H9 (cell line): ENCODE results near the gene SRGAP1. TPM values are rescaled to one million over a fixed set of nuclear protein-coding genes. Genes with fewer than 3 reads are reported as not detected.

Experiments
- DNase-seq: peaks from one replicate; pipeline ENCODE4 v3.0.0-alpha.2; 2017
- H2AFZ ChIP-seq: one replicate; pipeline ENCODE4 v1.6.1; 2013; ENCODE audit warnings: mild to moderate bottlenecking, low read length, control low read depth, moderate library complexity
- H2AK5ac ChIP-seq: 2 replicates; pipeline ENCODE4 v1.6.1; 2013; ENCODE audit warnings: low read length, control low read depth, mixed read lengths; ENCODE audit not compliant: insufficient read length
- H2BK120ac ChIP-seq: one replicate; pipeline ENCODE4 v1.6.1; 2013; ENCODE audit warnings: low read depth, mild to moderate bottlenecking, low read length, control low read depth, inconsistent platforms; ENCODE audit not compliant: poor library complexity, severe bottlenecking
- H2BK12ac ChIP-seq: 2 replicates; pipeline ENCODE4 v1.6.1; 2013; ENCODE audit warnings: low read length, control low read depth, mixed read lengths, low read depth; ENCODE audit not compliant: insufficient read length
- H2BK15ac ChIP-seq: 2 replicates; pipeline ENCODE4 v1.6.1; 2013; ENCODE audit warnings: low read depth, low read length, control low read depth
- H2BK20ac ChIP-seq: one replicate; pipeline ENCODE4 v1.6.1; 2013; ENCODE audit warnings: low read depth, mild to moderate bottlenecking, low read length, control low read depth, inconsistent platforms; ENCODE audit not compliant: poor library complexity, severe bottlenecking
- H2BK5ac ChIP-seq: 2 replicates; pipeline ENCODE4 v1.6.1; 2013; ENCODE audit warnings: low read length, control low read depth, mixed read lengths; ENCODE audit not compliant: insufficient read length
- H3K14ac ChIP-seq: 2 replicates; pipeline ENCODE4 v1.6.1; 2013; ENCODE audit warnings: low read length, control low read depth; ENCODE audit not compliant: insufficient read depth
- H3K18ac ChIP-seq: 2 replicates; pipeline ENCODE4 v1.6.1; 2013; ENCODE audit warnings: low read depth, mild to moderate bottlenecking, mixed read lengths, low read length, control low read depth; ENCODE audit not compliant: insufficient read length
- H3K23ac ChIP-seq: 2 replicates; pipeline ENCODE4 v1.6.1; 2013; ENCODE audit warnings: low read length, control low read depth, mixed read lengths, low read depth; ENCODE audit not compliant: insufficient read length
- H3K23me2 ChIP-seq: 2 replicates; pipeline ENCODE4 v1.6.1; 2013; ENCODE audit warnings: low read depth, mild to moderate bottlenecking, mixed read lengths, low read length, control low read depth; ENCODE audit not compliant: insufficient read length, poor library complexity, severe bottlenecking
- H3K27ac ChIP-seq: 2 replicates; pipeline ENCODE4 v1.5.1; 2013; ENCODE audit warnings: low read length, control low read depth, mixed read lengths, low read depth; ENCODE audit not compliant: insufficient read length
- H3K27me3 ChIP-seq: 2 replicates; pipeline ENCODE4 v1.6.1; 2013; ENCODE audit warnings: low read length, control low read depth, inconsistent platforms; ENCODE audit not compliant: insufficient read depth
- H3K4ac ChIP-seq: 2 replicates; pipeline ENCODE4 v1.6.1; 2013; ENCODE audit warnings: low read depth, mild to moderate bottlenecking, control low read depth, inconsistent platforms, low read length, moderate library complexity
- H3K4me1 ChIP-seq: 2 replicates; pipeline ENCODE4 v1.6.1; 2013; ENCODE audit warnings: low read length, control low read depth, inconsistent platforms; ENCODE audit not compliant: insufficient read depth
- H3K4me2 ChIP-seq: 2 replicates; pipeline ENCODE4 v1.6.1; 2013; ENCODE audit warnings: low read length, control low read depth, mixed read lengths; ENCODE audit not compliant: insufficient read length, insufficient read depth
- H3K56ac ChIP-seq: 2 replicates; pipeline ENCODE4 v1.6.1; 2013; ENCODE audit warnings: low read depth, mild to moderate bottlenecking, mixed read lengths, low read length, control low read depth; ENCODE audit not compliant: insufficient read length
- H3K79me1 ChIP-seq: 2 replicates; pipeline ENCODE4 v1.6.1; 2013; ENCODE audit warnings: low read depth, mild to moderate bottlenecking, moderate library complexity, low read length, control low read depth, inconsistent platforms; ENCODE audit not compliant: insufficient read depth, poor library complexity, severe bottlenecking
- H3K79me2 ChIP-seq: 2 replicates; pipeline ENCODE4 v1.6.1; 2013; ENCODE audit warnings: low read length, control low read depth, inconsistent platforms; ENCODE audit not compliant: insufficient read depth
- H3K9ac ChIP-seq: 2 replicates; pipeline ENCODE4 v1.6.1; 2013; ENCODE audit warnings: low read length, control low read depth, mixed read lengths; ENCODE audit not compliant: insufficient read length; ENCODE audit errors: extremely low read depth
- H3K9me3 ChIP-seq: one replicate; pipeline ENCODE4 v1.6.1; 2013; ENCODE audit warnings: low read depth, low read length, inconsistent platforms; ENCODE audit not compliant: control insufficient read depth
- H3T11ph ChIP-seq: one replicate; pipeline ENCODE4 v1.6.1; 2013; ENCODE audit warnings: mild to moderate bottlenecking, low read length, control low read depth, inconsistent platforms
- H4K20me1 ChIP-seq: one replicate; pipeline ENCODE4 v1.6.1; 2013; ENCODE audit not compliant: control insufficient read depth, insufficient read length, insufficient read depth
- H4K5ac ChIP-seq: 2 replicates; pipeline ENCODE4 v1.6.1; 2013; ENCODE audit warnings: low read depth, mild to moderate bottlenecking, mixed read lengths, low read length, control low read depth; ENCODE audit not compliant: insufficient read length
- H4K8ac ChIP-seq: replicated peaks from 2 replicates; pipeline ENCODE4 v1.6.1; 2013; ENCODE audit warnings: low read length, control low read depth, mixed read lengths, low read depth; ENCODE audit not compliant: insufficient read length
- H4K91ac ChIP-seq: 2 replicates; pipeline ENCODE4 v1.6.1; 2013; ENCODE audit warnings: low read depth, mild to moderate bottlenecking, moderate library complexity, mixed read lengths, low read length, control low read depth; ENCODE audit not compliant: insufficient read length
- H3K27ac Mint-ChIP-seq, 3 experiments: 2 replicates in 2 of 3; 3 replicates in 1 of 3; pipeline ENCODE4 v1.8.0; 2020 to 2021; ENCODE audit warnings: mixed read lengths in 3 of 3, mild to moderate bottlenecking in 1 of 3, moderate library complexity in 1 of 3
- H3K27me3 Mint-ChIP-seq: 2 replicates; pipeline ENCODE4 v1.8.0; 2021; ENCODE audit warnings: low read depth, mild to moderate bottlenecking, moderate library complexity, mixed read lengths
- H3K36me3 Mint-ChIP-seq, 3 experiments: 2 replicates in 2 of 3; 3 replicates in 1 of 3; pipeline ENCODE4 v1.8.0; 2020 to 2021; ENCODE audit warnings: low read depth in 3 of 3, mixed read lengths in 3 of 3; ENCODE audit not compliant: insufficient read depth in 1 of 3
- H3K4me1 Mint-ChIP-seq, 2 experiments: 2 replicates each; pipeline ENCODE4 v1.8.0; 2020; ENCODE audit warnings: mixed read lengths in 2 of 2
- H3K4me3 Mint-ChIP-seq, 2 experiments: 2 replicates in 1 of 2; 3 replicates in 1 of 2; pipeline ENCODE4 v1.8.0; 2020 to 2021; ENCODE audit warnings: mild to moderate bottlenecking in 2 of 2, mixed read lengths in 2 of 2, moderate library complexity in 1 of 2
- H3K9me3 Mint-ChIP-seq, 2 experiments: 2 replicates in 1 of 2; 3 replicates in 1 of 2; pipeline ENCODE4 v1.8.0; 2020; ENCODE audit warnings: mild to moderate bottlenecking in 2 of 2, mixed read lengths in 2 of 2, moderate library complexity in 1 of 2
- WGBS: extraction: QIAGEN DNeasy Blood & Tissue Kit; methylation state at CpG from one replicate; pipeline ENCODE4 v1.1.7; 2013; ENCODE audit warnings: missing lambda C conversion rate, low lambda C conversion rate, mixed read lengths; ENCODE audit not compliant: insufficient read length; ENCODE audit errors: extremely low coverage; 5-methylcytosine and 5-hydroxymethylcytosine counted together
- total RNA-seq: library from RNA; stranded (reverse); gene quantifications from 2 replicates; pipeline ENCODE4 v1.2.1, GENCODE V29; 2021
- TF ChIP-seq, protein P1 (sequence below): fragments of 200-600 bp; sonication (generic); conservative IDR thresholded peaks from 3 replicates; pipeline ENCODE4 v1.8.0; 2021; ENCODE audit warnings: antibody characterized with exemption, mild to moderate bottlenecking

The SRGAP1 gene
- total RNA-seq, 1 experiment from 2014 or later = 4.8 TPM

DNA sequence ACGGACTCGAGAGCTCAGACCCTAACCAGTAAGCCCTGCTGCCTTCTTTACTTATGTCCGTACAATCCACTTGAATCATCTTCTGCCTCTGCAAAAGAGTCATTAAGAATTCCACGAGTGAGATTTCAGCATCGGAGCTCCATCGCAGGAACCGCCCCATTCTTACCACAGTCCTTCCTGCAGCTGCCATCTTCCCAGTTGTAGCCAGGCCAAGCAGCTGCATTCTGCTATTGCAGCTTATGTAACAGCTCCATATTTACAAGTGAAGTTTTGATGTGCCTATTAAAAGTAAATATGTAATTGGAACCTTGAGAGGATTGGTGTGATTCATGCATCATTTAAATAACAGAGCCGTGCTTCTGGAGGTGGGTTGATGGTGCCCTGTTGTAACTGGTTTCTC lies 220.2 kb downstream of the SRGAP1 start:
- Histone ChIP-seq H3K23ac (no peak overlapping the region), H2BK5ac (no peak overlapping the region), H3K23me2 (no peaks in the 10 kb centered on the region), H3K27ac (no peak overlapping the region), H3K79me2 (no peaks in the 10 kb centered on the region), H3K9me3 (no peaks in the 10 kb centered on the region), H3K9ac (no peak overlapping the region), H3K56ac (no peak overlapping the region), H3K14ac (no peak overlapping the region), H3K79me1 (no peaks in the 10 kb centered on the region), H2AK5ac (no peak overlapping the region), H3T11ph (no peak overlapping the region), H4K20me1 (no peaks in the 10 kb centered on the region), H3K4me2 (no peak overlapping the region), H4K5ac (no peak overlapping the region), H3K18ac (no peak overlapping the region), H3K4me1 (no peaks in the 10 kb centered on the region), H3K4ac (no peak overlapping the region), H4K8ac (no peak overlapping the region), H2BK12ac (no peak overlapping the region), H4K91ac (no peak overlapping the region), H2BK15ac (no peak overlapping the region), H2AFZ (no peak overlapping the region), H3K27me3 (no peaks in the 10 kb centered on the region), H2BK120ac (no peak overlapping the region), H2BK20ac (no peak overlapping the region)
- Mint-ChIP-seq H3K4me3 (no peak overlapping the region), H3K4me1 (no peaks in the 10 kb centered on the region), H3K27ac (no peak overlapping the region), H3K27me3 (no peaks in the 10 kb centered on the region), H3K36me3 (no peaks in the 10 kb centered on the region; a peak in 2 of 7 replicates), H3K9me3 (no peaks in the 10 kb centered on the region)
- no CpG with 5 or more reads among the region's 8 CpGs for WGBS
- TF ChIP-seq, protein P1, sequence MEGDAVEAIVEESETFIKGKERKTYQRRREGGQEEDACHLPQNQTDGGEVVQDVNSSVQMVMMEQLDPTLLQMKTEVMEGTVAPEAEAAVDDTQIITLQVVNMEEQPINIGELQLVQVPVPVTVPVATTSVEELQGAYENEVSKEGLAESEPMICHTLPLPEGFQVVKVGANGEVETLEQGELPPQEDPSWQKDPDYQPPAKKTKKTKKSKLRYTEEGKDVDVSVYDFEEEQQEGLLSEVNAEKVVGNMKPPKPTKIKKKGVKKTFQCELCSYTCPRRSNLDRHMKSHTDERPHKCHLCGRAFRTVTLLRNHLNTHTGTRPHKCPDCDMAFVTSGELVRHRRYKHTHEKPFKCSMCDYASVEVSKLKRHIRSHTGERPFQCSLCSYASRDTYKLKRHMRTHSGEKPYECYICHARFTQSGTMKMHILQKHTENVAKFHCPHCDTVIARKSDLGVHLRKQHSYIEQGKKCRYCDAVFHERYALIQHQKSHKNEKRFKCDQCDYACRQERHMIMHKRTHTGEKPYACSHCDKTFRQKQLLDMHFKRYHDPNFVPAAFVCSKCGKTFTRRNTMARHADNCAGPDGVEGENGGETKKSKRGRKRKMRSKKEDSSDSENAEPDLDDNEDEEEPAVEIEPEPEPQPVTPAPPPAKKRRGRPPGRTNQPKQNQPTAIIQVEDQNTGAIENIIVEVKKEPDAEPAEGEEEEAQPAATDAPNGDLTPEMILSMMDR = no peak
- DNase-seq = no peak
